Endometrial microvascular endothelial cells (primary cell): ENCODE measurements around the gene CALHM4. TPM values are rescaled to one million over a fixed set of nuclear protein-coding genes. Genes with fewer than 3 reads are reported as not detected.

Experiments
- in situ Hi-C: cut with HindIII; loops from 2 replicates; pipeline ENCODE4 v1.10.0; 2017; ENCODE audit warnings: low sequenced_read_pairs, low pct_unique_long_range_greater_than_20kb; ENCODE audit errors: inconsistent ontology term
- total RNA-seq: library from RNA; depleted of rRNA; stranded (reverse); fragments of >200 nt; gene quantifications from one replicate; pipeline ENCODE4 v1.2.3, GENCODE V29; 2015; ENCODE audit errors: inconsistent ontology term

The CALHM4 gene
- total RNA-seq, 1 donor from 2014 or later, result not detected

GRCh38 chr6:116533233-116533957 lies 20.2 kb upstream of the CALHM4 start:
- in situ Hi-C loops, result no loop called here

- in situ Hi-C loops, result no loop called here
These were observed 18.4 kb upstream of the CALHM4 start for GRCh38 chr6:116535109-116535508.

GRCh38 chr6:116536216-116536621 lies 17.3 kb upstream of the CALHM4 start:
- in situ Hi-C loops, result no loop called here

- in situ Hi-C loops, result no loop called here
These were observed 11.1 kb upstream of the CALHM4 start for GRCh38 chr6:116542426-116542825.

GRCh38 chr6:116543149-116543548 lies 10.4 kb upstream of the CALHM4 start:
- in situ Hi-C loops, result no loop called here

GRCh38 chr6:116545651-116546050 lies 7.9 kb upstream of the CALHM4 start, which contains the start of gene TRAPPC3L:
Gene TRAPPC3L (minus strand): TSS chr6:116545684. CDS start chr6:116545514, 170 bp downstream.
- in situ Hi-C loops, result no loop called here

- in situ Hi-C loops, result no loop called here
These were observed 6.2 kb upstream of the CALHM4 start for GRCh38 chr6:116547358-116547757.

GRCh38 chr6:116550796-116551195 lies 2.8 kb upstream of the CALHM4 start:
- in situ Hi-C loops, result no loop called here

- in situ Hi-C loops, result no loop called here
These were observed 2.5 kb downstream of the CALHM4 start for GRCh38 chr6:116556065-116556464.

GRCh38 chr6:116556814-116557415 lies 3.4 kb downstream of the CALHM4 start:
- in situ Hi-C loops, result no loop called here

- in situ Hi-C loops, result no loop called here
These were observed 4.3 kb downstream of the CALHM4 start for GRCh38 chr6:116557893-116558292.

GRCh38 chr6:116560130-116560529 lies 6.6 kb downstream of the CALHM4 start:
- in situ Hi-C loops, result no loop called here

- in situ Hi-C loops, result no loop called here
These were observed 7.9 kb downstream of the CALHM4 start for GRCh38 chr6:116561377-116562018.

- in situ Hi-C loops, result no loop called here
These were observed 8.5 kb downstream of the CALHM4 start for GRCh38 chr6:116562019-116562403.

GRCh38 chr6:116562614-116563013 lies 9.1 kb downstream of the CALHM4 start:
- in situ Hi-C loops, result no loop called here

- in situ Hi-C loops, result no loop called here
These were observed 10.3 kb downstream of the CALHM4 start for GRCh38 chr6:116563830-116564229.

- in situ Hi-C loops, result no loop called here
These were observed 10.8 kb downstream of the CALHM4 start for GRCh38 chr6:116564311-116564710.

GRCh38 chr6:116564921-116565872 lies 11.6 kb downstream of the CALHM4 start:
- in situ Hi-C loops, result no loop called here

GRCh38 chr6:116568111-116568510 lies 14.6 kb downstream of the CALHM4 start:
- in situ Hi-C loops, result no loop called here
